OCI-LY7 (cell line): ENCODE results near the gene TMEM95. TPM values are rescaled to one million over a fixed set of nuclear protein-coding genes. Genes with fewer than 3 reads are reported as not detected.

Experiments
- BruUV-seq: library from RNA; stranded (reverse); fragments of 400-500 nt; replicated peaks from 2 replicates; lab custom pipeline; 2021; lab: Mats Ljungman, UMichigan
- CTCF ChIA-PET: fragments of 300-600 bp; sonication (Branson Sonifier 250); formaldehyde crosslinking; loops from one replicate; lab custom pipeline; 2022; ENCODE audit warnings: antibody characterized with exemption; ENCODE audit not compliant: unreplicated experiment; lab: Charles Lee
- POLR2A ChIA-PET: fragments of 300-600 bp; sonication (Branson Sonifier 250); formaldehyde crosslinking; loops from one replicate; lab custom pipeline; 2022; ENCODE audit warnings: antibody characterized with exemption; lab: Charles Lee
- DNase-seq: peaks from one replicate; pipeline ENCODE4 v3.0.0-alpha.2; 2015; ENCODE audit warnings: low spot score
- H2AFZ ChIP-seq: fragments of 200-600 bp; sonication (generic), shearing (Covaris generic); 2 replicates; pipeline ENCODE4 v1.6.1; 2014; ENCODE audit warnings: mild to moderate bottlenecking, antibody characterized with exemption, low read length, moderate library complexity
- H3K27ac ChIP-seq: fragments of 200-600 bp; sonication (generic); 2 replicates; pipeline ENCODE4 v1.5.1; 2014; ENCODE audit warnings: mixed run types, low read depth, mild to moderate bottlenecking, moderate library complexity, low read length, inconsistent platforms; ENCODE audit not compliant: poor library complexity, severe bottlenecking
- H3K36me3 ChIP-seq: fragments of 200-600 bp; sonication (generic); 2 replicates; pipeline ENCODE4 v1.6.1; 2014; ENCODE audit warnings: mild to moderate bottlenecking, antibody characterized with exemption, low read length, moderate library complexity, mixed read lengths; ENCODE audit not compliant: insufficient read depth
- H3K4me1 ChIP-seq: fragments of 200-600 bp; sonication (generic); 2 replicates; pipeline ENCODE4 v1.5.1; 2014; ENCODE audit warnings: mild to moderate bottlenecking, low read length; ENCODE audit not compliant: insufficient read depth, poor library complexity, severe bottlenecking
- H3K4me2 ChIP-seq: fragments of 200-600 bp; sonication (generic); 2 replicates; pipeline ENCODE4 v1.6.1; 2014; ENCODE audit warnings: mild to moderate bottlenecking, low read length
- H3K4me3 ChIP-seq: fragments of 200-600 bp; sonication (generic); 2 replicates; pipeline ENCODE4 v1.5.1; 2014; ENCODE audit warnings: mild to moderate bottlenecking, low read depth, low read length; ENCODE audit not compliant: poor library complexity, severe bottlenecking
- H3K79me2 ChIP-seq: fragments of 200-600 bp; sonication (generic); 2 replicates; pipeline ENCODE4 v1.6.1; 2016; ENCODE audit warnings: low read depth, mild to moderate bottlenecking, low read length, moderate library complexity, mixed read lengths; ENCODE audit not compliant: insufficient read depth
- H3K9me2 ChIP-seq: fragments of 200-600 bp; sonication (generic); 2 replicates; pipeline ENCODE4 v1.6.1; 2016; ENCODE audit warnings: mild to moderate bottlenecking, low read length, mixed read lengths; ENCODE audit not compliant: insufficient read depth
- H3K9me3 ChIP-seq: fragments of 200-600 bp; sonication (generic); 2 replicates; pipeline ENCODE4 v1.6.1; 2014; ENCODE audit warnings: mild to moderate bottlenecking, mixed run types, low read length, mixed read lengths
- H4K20me1 ChIP-seq: fragments of 200-600 bp; sonication (generic); 2 replicates; pipeline ENCODE4 v1.6.1; 2014; ENCODE audit warnings: mild to moderate bottlenecking, antibody characterized with exemption, low read length, moderate library complexity, mixed read lengths; ENCODE audit not compliant: insufficient read depth
- CTCF ChIP-seq: fragments of 200-600 bp; sonication (generic); conservative IDR thresholded peaks from 2 replicates; pipeline ENCODE4 v1.5.1; 2014; ENCODE audit warnings: mild to moderate bottlenecking, antibody characterized with exemption, low read length, moderate library complexity, mixed read lengths
- EZH2phosphoT487 ChIP-seq: fragments of 200-600 bp; sonication (generic); IDR thresholded peaks from 2 replicates; pipeline ENCODE4 v1.6.1; 2018; ENCODE audit warnings: low read depth, borderline replicate concordance, mild to moderate bottlenecking, mixed run types, antibody characterized with exemption, low read length, moderate library complexity, mixed read lengths
- intact Hi-C: fragments of 100-400 bp; cut with micrococcal nuclease; formaldehyde crosslinking; loops from one replicate; pipeline ENCODE4 v1.10.0; 2022; ENCODE audit not compliant: unreplicated experiment
- total RNA-seq, 2 experiments: library from RNA; depleted of rRNA in 1 of 2; stranded (reverse); fragments of >200 nt in 1 of 2; shearing (Covaris generic) in 1 of 2; gene quantifications; 2 replicates each; pipeline ENCODE4 v1.2.3, GENCODE V29; 2014 to 2022

The TMEM95 gene
- total RNA-seq, 2 experiments from 2014 or later = not detected

GRCh38 chr17:7346761-7347614 is 8.0 kb upstream of the TMEM95 start:
- TF ChIP-seq CTCF (no peak), EZH2phosphoT487 (no peak)
- H3K36me3 ChIP-seq = peaks cover 62% of the 10 kb centered on the region
- ChIA-PET POLR2A (no interaction called here), CTCF (no interaction called here)
- no peak overlapping the region for H3K4me3 ChIP-seq
- no peak overlapping the region for H3K27ac ChIP-seq
- no peak overlapping the region for H2AFZ ChIP-seq
- H3K4me2 ChIP-seq = no peak overlapping the region
- no TSS peak for BruUV-seq
- H3K79me2 ChIP-seq = no peaks in the 10 kb centered on the region
- intact Hi-C loops = no loop called here
- peaks cover 23% of the 10 kb centered on the region for H3K4me1 ChIP-seq
- no peak for DNase-seq
- H4K20me1 ChIP-seq = no peaks in the 10 kb centered on the region
- no peaks in the 10 kb centered on the region for H3K9me2 ChIP-seq
- no peaks in the 10 kb centered on the region for H3K9me3 ChIP-seq

- no peaks in the 10 kb centered on the region for H3K79me2 ChIP-seq
- POLR2A ChIA-PET = interaction anchor here (1.2 to 1.9 kb wide), 2 partner anchors 11 to 43 kb away, joined by 3 to 7 read pairs; partner anchors contain the start of gene ACAP1
- no peak for TF ChIP-seq CTCF
- no peak for TF ChIP-seq EZH2phosphoT487
- intact Hi-C loops = no loop called here
- H3K9me3 ChIP-seq = no peaks in the 10 kb centered on the region
- H3K4me1 ChIP-seq = peaks cover 31% of the 10 kb centered on the region
- H4K20me1 ChIP-seq = no peaks in the 10 kb centered on the region
- H2AFZ ChIP-seq = no peak overlapping the region
- H3K9me2 ChIP-seq = no peaks in the 10 kb centered on the region
- H3K36me3 ChIP-seq = peaks cover 56% of the 10 kb centered on the region
- no peak overlapping the region for H3K4me3 ChIP-seq
- CTCF ChIA-PET = no interaction called here
- H3K27ac ChIP-seq = no peak overlapping the region
- H3K4me2 ChIP-seq = no peak overlapping the region
- BruUV-seq = no TSS peak
- DNase-seq = no peak
Observed at GRCh38 chr17:7347630-7348477, 7.1 kb upstream of the TMEM95 start.
